LoVo (cell line): ENCODE measurements around the gene ZNF624.
A peak's percentile ranks its signal among the peaks of the same experiment; 100 is the strongest.
"Not testable (repeated sequence)": the region's sequence is repeated elsewhere in the genome, so short reads cannot be mapped to it uniquely, and the experiment has no call there.

Experiments used
- DNase-seq: peaks from one replicate; pipeline ENCODE4 v3.0.0-alpha.2; 2016; ENCODE audit warnings: low spot score

ZNF624 gene

DNA sequence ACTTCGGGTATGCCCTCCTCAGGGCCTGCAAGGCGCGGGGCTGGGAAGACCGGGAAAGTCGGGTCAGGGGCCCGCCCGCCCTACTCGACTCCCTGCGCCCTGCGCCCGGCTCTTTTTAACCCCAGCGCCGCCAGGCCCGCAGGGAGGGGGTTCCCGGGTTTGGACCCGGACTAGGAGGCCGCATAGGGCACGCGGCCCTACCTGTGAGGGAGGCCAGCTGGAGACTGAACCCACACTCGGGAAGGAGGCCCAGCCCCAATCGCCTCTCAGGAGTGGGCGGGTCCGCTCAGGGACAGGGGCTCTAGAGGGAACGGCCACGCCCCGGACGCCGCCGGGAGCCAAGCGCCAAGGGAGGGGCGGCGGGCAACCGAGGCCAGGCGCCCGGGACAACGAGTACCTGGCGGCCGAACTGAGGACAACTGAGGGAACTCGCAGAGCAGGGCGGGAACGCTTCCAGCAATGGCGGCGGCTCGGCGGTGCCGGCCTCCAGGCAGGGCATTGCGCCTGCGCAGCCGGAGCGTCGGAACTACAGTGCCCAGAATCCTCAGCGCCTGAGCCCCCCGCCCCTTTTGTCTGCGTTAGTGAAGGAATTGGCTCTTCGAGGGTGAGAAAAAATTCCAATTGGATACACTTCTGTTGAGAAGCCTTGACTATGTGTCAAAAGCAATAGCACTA is at the start of gene ZNF624:
Gene ZNF624, minus strand, starts transcription at position 484 of the 675 bp plus-strand sequence.
- DNase-seq, result peak; percentile 99

DNA sequence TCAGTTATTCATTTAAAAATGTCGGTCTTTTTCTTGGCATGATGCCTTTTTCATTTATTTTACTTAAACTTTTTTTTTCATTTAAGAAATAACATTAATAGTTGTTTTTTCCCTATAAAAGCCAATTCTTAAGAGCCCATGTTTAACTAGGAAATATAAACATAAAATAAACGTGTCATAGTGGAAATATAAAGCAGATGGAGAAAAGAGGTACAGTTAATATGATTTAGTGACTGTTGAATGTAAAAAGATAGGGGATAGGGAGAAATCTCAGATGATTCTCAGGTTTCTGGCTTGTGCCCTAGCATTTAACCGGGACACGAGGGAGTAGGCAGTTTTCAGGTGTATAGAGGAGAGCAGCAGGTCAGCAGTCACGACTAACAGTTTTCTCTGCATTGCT is 44.0 kb upstream of the ZNF624 start:
- DNase-seq, result not testable (repeated sequence)

DNA sequence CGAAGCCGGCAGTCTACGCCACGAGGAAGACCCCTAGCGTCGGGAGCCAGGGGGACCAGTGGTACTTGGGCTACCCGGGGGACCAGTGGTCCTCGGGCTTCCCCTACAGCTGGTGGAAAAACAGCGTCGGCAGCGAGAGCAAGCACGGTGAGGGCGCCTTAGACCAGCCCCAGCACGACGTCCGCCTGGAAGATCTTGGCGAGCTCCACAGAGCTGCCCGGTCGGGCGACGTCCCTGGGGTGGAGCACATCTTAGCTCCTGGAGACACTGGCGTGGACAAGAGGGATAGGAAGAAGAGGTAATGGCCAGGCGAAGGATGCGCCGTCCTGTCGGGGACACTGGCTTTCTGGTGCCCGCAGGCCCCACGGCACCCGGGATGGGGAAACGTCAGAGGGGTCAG is 36.8 kb upstream of the ZNF624 start:
- not testable (repeated sequence) for DNase-seq

DNA sequence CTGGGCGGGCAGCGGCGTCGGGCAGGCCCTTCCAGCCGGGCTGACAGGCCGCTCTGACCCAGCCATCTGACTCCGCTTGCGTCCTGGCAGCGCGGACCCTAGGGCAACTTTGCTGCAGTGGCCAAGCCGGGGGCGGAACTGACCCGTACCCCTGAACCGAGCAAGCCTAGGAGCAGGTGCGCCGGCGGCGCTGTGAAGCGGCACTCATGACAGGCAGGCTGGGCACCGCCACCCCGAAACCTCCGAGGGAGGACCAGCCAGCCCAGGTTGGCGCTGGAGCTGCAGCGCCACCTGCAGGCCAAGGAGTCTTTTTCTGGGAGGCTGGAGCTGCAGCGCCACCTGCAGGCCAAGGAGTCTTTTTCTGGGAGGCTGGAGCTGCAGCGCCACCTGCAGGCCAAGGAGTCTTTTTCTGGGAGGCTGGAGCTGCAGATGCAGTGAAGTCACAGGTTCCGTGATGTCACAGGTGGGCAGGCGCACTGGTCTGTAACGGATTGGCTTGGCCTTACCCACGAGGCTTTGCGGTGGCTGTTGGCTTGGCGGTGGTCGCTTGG is 36.2 kb upstream of the ZNF624 start, which contains the start of gene CCDC144A:
Gene CCDC144A, plus strand, starts transcription at position 511 of the 551 bp plus-strand sequence. CDS start 160 bp downstream, outside the sequence.
- not testable (repeated sequence) for DNase-seq

DNA sequence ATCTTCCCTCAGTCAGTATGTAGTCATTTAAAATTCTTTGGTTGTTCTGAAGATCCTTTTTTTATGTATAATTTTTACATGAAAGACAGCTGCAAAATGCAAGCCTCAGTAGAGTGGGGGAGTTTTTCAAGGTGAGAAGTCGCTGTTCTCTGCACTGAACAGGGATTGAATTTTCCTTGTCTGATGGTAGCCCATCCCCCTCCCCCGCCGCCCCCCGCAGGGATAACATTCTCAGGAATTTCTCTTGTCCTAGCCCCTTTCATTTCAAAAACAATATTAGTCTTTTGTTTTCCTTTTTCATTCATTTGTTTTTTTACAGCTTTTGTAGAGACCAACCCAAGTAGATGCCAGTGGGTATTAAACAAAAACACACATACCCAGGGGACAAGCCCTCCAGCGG is 33.5 kb upstream of the ZNF624 start:
- DNase-seq, result not testable (repeated sequence)

DNA sequence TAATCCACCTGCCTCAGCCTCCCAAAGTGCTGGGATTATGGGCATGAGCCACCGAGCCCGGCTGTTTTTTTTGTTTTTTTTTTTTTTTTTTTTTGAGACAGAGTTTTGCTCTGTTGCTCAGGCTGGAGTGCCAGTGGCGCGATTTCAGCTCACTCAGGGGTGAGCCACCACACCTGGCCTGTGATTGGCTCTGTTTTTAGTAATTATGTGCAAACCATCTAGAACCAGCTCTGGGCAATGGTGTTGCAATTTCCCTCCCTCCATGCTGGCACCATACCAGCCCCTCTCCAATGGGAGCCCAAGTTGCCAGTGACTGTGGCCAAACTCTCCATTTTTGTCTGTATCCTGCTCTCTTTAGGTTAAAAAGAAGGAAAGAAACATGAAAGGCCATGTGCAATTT is 32.4 kb upstream of the ZNF624 start:
- not testable (repeated sequence) for DNase-seq

DNA sequence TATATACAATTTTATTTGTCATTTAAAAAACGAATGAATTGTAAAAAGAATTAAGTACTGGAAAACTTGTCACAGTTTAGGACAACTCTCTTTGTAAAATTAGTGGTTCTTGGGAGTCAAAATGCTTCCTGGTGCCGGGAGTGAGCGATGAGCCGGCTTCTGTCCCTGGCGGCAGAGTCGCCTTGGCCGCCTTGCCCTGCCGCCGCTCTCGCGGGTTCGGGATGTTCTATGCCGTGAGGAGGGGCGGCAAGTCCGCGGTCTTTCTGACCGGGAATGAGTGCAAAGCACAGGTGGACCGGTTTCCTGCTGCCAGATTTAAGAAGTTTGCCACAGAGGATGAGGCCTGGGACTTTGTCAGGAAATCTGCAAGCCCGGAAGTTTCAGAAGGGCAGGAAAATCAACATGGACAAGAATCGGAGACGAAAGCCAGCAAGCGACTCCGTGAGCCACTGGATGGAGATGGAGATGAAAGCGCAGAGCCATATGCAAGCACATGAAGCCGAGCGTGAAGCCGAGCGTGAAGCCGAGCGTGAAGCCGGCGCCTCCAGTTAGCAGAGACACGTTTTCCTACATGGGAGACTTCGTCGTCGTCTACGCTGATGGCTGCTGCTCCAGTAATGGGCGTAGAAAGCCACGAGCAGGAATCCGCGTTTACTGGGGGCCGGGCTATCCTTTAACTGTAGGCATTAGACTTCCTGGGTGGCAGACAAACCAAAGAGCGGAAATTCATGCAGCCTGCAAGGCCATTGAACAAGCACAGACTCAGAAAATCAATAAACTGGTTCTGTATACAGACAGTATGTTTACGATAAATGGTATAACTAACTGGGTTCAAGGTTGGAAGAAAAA is 29.9 kb upstream of the ZNF624 start:
- DNase-seq, result not testable (repeated sequence)

DNA sequence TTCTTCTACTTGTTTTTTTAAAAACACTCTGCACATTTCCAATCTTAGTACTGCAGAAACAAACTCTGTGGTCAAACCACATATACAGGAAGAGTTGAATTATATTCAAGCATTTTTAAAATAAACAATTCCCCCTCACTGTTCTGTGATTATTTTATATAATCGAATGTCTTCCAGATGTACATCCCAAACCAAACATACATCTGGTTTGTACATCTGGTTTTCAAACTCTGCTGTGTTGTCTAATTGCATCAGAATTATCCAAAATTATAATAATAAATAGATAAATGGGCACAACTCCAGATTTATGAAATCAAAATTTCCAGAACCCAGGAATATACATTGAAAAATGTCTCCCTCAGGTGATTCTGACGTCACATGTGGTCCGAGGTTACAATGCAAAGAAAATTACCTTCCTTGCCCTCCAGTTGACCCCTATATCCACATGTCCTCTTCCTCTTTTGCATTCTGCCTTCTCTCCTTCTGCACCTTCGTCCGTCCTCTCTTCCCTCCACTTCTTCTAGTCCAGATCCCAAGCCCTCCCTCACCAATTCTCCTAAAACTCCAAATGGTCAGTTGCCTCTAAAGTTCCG is 23.1 kb upstream of the ZNF624 start:
- DNase-seq, result no peak

DNA sequence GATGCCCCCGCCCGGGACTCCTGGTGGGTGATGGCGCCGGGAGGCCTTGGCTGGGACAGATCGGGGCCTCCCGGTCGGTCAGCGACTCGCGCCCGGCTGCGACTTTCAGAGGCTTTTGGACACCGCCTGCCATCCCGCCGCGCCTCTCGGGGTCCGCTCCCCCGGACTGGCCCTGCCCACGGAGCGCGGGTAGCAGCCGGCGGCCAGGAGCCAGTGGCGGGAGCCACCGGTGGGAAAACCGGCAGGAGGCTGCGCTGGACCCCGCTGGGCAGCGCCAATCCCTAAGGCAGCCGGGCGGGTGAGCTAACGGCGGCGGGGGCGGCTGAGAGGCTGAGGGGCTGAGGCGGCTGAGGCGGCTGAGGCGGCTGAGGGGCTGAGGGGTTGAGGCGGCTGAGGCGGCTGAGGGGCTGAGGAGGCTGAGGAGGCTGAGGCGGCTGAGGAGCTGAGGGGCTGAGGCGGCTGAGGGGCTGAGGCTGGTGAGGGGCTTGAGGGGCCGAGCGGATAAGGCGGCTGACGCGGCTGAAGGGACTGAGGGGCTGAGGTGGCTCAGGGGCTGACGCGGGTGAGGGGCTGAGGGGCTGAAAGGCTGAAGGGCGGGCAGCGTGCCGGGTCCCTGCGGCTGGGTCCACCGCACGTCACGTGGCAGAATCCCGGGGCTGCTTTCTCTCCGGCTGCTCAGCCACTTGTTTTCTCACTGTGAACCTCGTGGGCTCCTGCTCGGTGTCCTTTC is 13.4 kb upstream of the ZNF624 start:
- DNase-seq, result not testable (repeated sequence)

DNA sequence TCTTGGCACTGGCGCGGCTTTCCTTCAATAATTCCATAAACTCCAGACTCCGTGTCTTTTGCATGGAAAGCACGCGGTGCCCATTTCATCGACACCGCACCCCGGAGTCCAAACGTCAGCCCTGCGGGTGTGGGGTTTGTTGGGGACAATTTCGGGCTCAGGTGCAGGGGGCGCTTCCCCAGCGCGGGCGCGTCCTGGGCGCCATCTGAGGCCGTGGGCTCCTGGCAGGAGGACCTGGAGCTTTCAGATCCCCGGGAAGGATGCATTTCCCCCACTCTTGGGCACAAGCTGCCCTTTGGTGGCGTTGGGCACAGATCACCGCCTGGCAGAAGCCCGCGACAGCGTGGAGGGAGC is 12.9 kb upstream of the ZNF624 start:
- DNase-seq, result not testable (repeated sequence)

DNA sequence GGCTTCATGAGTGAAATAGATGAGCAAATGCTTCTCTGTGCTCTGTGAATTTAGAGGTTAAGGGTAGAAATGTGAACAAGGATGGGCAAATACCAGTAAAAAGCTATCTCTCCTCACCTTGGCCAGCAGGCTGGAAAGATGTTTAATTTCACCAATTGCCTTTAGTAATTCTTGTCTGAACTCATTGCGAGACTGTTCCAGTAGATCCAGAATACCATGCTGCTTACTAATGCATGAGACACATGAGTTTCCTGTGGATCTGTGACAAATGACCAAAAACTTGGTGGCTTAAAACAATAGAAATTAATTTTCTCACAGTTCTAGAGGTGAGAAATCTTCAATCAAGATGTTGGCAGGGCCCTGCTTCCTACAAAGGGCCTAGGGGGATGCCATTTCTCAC is 9.3 kb upstream of the ZNF624 start:
- no peak for DNase-seq

DNA sequence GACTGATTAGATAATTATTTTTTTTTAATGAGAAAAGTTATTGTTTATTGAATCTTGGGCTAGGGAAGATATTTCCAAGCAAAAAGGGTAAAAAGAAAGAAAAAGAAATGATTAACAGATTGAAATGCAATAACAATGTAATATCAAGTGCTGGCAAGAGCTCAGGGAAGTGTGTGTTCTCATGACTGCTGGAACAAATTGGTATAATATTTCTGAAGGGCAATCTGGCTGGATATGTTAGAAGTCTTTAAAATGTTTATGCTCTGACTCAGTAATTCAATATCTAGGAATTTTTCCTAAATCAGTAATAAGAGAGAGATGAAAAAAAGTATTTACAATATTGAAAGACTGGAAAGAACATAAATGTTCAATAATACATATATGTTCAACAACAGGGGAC is 7.6 kb upstream of the ZNF624 start:
- no peak for DNase-seq

DNA sequence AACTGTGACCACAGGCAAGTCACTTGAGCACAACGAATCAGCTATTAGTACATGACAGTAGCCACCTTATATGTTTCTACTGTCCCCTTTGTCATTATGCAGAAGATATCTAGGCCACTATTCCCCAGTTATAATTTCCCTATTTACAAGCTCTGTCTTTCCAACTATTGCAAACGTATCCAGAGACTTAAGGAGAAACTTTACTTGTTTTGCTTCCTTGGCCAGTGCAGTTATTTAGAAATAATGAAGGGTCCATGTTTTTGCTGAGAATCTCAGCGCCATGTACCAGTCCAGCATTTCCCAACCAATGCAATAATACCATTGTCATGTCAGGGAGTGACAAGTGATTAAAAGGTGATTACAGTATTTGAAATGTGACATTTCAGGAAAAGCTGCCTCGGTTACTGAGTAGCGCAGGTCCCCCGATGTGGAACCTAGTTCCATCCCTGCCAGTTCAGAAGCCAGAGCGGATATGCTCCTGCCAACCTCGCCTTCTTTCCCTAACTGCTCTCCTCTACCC is 743 bp downstream of the ZNF624 start:
- peak; percentile 5 for DNase-seq

DNA sequence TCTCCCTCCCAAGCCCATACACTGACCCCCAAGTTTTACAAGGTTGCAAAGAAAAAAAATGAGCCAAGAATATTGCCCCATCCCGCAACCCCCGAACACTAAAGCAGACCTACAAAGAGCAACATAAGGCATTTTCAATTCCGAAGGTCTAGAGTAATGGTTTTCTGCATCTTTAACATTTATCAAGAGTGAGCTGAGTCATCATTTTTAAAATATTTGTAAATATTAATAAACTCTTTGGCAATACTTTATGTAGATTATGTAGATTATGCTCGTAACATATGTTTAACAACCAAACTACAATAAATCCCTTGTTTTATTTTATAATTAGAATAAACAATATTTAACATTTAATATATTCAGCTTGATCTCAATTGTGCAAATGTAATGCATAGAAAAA is 1.4 kb downstream of the ZNF624 start:
- no peak for DNase-seq

DNA sequence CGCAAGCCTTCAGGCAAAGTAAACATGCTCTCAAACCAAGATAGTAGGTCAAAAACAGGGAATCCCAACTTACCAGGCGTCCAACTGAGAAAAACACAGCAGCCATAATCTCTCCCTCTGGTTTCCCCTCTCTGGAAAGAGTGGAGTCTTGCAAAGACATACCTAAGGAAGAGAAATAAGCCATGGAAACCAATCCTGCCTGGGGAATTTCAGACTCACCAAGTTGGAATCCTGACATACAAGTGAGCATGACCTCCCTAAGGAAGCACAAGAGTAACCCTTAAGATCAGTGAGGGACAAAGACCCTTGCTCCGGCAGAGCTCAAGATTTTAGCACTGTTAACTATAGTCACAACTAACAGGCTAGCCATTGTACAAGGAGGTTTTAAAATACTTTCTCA is 4.1 kb downstream of the ZNF624 start:
- DNase-seq, result no peak

DNA sequence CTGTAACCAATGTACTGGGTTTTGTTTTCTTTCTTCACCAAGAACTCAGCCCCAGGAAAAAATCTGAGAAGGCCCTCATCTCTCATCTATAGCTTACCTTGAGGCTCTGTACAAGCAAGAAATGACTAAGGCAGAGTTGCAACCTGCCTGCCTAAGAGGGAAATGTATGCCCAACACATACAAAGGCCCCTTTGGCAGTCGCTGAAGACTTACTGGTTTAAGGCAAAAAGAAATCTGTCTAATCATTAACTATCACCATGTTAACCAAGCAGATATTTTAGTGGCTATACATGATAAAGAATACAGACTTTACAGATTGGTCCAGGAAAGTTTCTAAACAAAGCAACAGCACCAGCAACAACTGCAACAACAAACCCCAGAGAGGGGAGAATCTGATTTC is 14.2 kb downstream of the ZNF624 start:
- DNase-seq, result no peak

DNA sequence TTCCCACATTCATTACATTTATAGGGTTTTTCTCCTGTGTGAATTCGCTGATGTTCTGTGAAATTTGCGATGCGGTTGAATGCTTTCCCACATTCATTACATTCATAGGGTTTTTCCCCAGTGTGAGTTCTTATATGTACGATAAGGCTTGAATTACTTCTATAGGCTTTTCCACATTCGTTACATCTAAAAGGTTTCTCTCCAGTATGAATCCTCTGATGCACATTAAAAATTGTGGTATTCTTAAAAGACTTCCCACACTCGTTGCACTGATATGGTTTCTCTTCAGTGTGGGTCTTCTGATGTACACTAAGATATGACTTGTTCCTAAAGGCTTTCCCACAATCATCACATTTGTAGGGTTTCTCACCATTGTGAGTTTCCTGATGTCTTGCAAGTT is 30.4 kb downstream of the ZNF624 start:
- no peak for DNase-seq

DNA sequence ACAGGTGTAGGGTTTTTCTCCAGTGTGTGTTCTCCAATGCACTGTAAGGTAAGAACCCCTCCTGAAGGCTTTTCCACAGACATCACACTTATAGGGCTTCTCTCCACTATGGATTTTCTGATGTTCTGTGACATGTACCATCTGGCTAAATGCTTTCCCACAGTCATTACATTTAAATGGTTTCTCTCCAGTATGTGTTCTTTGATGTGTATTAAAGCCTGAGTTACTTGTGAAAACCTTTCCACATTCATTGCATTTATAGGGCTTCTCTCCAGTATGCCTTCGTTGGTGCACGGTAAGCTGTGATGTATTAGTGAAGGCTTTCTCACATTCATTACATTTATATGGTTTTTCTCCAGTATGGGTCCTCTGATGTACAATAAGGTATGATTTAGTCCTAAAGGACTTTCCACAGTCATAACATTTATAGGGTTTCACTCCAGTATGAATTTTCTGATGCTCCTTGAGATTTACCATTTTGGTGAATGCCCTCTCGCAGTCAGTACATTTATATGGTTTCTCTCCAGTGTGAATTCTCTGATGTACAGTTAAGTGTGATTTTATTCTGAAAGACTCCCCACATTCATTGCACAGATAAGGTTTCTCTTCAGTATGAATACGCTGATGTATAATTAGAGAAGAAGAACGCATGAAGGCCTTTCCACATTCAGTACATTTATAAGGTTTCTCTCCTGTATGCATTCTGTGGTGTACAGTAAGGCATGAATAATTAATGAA is 30.9 kb downstream of the ZNF624 start:
- DNase-seq, result no peak

DNA sequence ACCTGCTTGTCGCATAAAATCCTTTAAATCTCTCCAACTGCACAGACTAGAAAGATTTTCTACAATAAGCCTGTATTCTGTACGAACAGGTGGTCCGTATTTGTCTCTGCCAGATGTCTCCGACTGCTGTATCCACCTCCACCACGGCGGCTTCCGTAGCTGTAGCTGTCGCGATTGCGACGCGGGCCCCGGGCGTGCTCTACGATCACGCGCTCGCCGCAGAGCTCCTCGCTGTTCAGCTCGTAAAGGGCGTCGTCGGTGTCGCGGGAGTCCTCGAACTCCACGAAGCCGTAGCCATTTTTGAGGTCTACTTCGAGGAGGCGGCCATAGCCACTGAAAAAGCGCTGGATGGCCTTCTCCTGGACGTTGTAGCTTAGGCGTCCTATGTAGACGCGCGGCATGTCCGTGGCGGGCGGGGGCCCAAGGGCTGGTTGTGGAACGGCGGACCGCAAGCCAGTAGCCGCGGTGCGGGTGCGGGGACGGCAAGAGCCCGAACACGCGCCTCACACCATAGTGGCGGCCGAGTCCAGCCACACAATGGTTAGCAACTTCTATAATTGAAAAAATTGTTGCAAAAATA is 36.1 kb downstream of the ZNF624 start:
- DNase-seq, result no peak

DNA sequence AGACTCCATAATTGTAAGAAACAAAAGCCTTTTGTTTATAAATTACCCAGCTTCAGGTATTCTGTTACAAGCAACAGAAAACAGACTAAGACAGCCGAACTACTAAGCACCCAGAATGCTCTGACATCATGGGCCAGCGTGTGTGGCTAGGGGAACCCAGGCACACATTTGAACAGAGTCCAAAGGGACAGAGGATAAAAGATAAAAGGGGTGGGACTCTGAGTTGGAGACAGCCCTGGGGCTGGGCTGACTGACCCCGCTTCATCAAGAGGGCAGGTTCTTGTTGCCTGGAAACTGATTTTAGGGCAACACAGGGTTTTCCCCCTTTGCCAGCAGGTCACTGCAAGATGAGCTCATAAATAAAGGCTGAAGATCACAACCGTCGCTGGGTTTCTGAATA is 54.1 kb downstream of the ZNF624 start:
- no peak for DNase-seq
